DMS53 treated with DMSO at 0.1 percent for 48 hours (cell line): ENCODE results near the gene KLHL30.

Experiments
- DNase-seq: peaks from one replicate; lab custom pipeline; 2025; ENCODE audit not compliant: unreplicated experiment; lab: John Stamatoyannopoulos, UW

The KLHL30 gene

GRCh38 chr2:238130111-238130695 lies 8.3 kb upstream of the KLHL30 start:
- DNase-seq, result no peak

GRCh38 chr2:238130696-238131628 lies 7.5 kb upstream of the KLHL30 start:
- peak; percentile 79 for DNase-seq

DNA sequence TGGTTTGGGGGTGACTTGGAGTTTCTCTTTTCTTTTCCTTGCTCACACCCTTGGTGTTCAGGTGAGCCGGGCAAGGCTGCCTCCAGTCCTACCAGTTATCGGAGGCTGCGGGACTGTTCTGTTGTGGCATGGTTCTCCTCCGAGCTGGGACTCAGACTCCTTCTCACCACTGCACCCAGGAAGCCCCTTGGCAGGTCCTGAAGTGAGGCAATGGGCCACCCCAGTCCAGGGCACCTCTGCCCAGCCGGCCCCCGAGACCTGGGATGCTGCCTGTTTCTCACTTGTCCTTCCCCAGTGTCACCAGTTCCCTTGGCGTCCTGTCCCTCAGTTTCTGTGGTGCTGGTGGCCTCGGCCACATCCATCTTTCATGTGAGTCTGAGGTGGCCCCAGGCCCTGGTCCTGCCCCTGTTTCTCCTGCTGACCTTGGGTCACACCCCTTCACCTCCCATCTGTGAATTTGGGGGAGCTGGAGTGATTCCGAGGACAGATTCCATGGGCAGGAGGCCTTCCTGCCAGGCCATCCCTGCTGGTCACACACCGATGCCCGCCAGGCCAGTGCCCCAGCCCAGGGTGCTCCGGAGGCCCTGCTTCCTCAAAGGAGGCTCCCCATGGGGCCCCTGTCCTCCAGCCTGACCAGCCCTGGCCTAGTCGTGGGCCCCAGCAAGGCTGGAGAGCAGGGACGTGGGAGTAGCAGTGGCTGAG lies 6.6 kb upstream of the KLHL30 start:
- no peak for DNase-seq

- DNase-seq, result no peak
Observed at GRCh38 chr2:238132463-238133450, 5.7 kb upstream of the KLHL30 start.

DNA sequence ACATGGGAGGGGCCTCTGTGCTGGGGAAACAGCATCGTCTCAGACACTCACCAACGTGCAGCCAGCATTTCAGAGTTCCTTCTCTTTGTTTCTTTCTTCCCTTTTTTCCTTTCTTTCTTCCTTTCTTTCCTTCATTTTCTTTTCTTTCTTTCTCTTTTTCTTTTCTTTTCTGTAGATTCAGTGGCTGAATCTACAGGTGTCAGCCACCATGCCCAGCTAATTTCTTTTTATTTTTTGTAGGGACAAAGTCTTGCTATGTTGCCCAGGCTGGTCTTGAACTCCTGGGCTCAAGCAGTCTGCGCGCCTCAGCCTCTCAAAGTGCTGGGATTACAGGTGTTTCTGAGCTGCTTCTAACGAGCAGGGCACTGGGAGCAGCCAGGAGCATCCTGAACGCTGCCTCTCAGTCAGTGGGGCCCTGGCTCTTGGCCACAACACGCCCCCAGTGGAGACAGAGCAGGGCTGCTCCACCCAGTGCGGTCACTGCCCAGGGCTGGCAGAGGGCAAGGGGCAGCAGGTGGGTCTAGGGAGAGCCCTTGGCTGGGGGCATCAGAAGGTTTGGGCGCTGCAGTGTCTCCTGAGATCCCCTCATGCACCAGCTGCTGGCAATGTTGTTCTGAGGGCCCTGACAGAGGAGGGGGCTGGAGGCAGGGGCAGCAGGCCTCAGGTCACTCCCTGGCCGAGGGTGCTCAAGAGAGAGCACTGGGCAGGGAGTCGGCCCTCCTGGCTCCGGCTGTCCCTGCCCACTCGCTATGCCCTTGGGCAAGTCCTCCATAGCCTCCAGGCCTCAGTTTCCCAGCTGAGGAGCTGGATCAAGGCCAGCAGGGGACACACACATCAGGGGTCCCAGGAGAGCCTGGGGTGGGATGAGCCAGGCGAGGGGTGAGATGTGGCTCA lies 4.7 kb upstream of the KLHL30 start:
- no peak for DNase-seq

DNA sequence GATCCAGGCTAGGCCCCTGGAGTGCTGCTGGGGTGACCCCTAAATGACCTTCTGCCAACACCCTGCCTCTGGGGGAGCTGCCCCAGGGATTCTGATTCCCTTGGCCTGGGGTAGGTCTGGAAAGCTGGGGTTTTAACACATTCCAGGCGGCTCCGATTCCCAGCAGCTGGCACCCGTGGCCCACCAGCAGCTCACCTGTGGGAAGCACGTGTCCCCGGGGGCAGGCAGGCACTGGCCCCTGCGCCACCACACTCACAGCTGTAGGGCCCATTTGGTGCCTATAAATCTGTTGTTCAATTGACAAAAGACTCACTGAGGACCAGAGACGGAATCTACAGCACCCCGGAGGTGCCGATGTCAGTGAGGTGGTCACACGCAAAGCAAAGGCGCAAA lies 4.1 kb upstream of the KLHL30 start:
- no peak for DNase-seq

GRCh38 chr2:238135601-238136150 lies 2.8 kb upstream of the KLHL30 start:
- DNase-seq, result no peak

- peak; percentile 29 for DNase-seq
Observed at GRCh38 chr2:238136820-238137537, 1.5 kb upstream of the KLHL30 start.

DNA sequence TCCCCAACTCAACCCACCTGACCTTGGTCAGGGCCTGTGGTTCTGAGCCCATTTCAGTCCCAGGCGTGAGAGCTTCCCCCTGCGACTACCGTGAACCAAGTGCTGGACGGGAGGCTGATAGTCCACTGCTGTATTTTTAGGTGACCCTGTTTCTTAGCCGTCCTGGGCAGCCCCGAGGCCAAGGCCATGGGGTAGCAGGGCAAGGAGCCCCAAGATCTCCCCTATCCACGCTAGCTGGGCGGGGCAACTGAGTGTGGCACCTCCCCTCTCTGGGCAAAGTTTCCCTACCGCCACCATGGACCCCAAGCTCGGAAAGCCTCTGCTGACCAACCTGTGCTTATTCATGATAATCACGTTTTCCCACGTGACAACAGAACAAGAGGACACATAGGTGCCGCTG lies 583 bp upstream of the KLHL30 start:
- no peak for DNase-seq

GRCh38 chr2:238139196-238140039 lies 950 bp downstream of the KLHL30 start:
- no peak for DNase-seq

- DNase-seq, result no peak
Observed at GRCh38 chr2:238140040-238140439, 1.6 kb downstream of the KLHL30 start.

- DNase-seq, result no peak
Observed at GRCh38 chr2:238140721-238141540, 2.5 kb downstream of the KLHL30 start.

- peak; percentile 47 for DNase-seq
Observed at GRCh38 chr2:238141541-238142318, 3.3 kb downstream of the KLHL30 start.

- DNase-seq, result no peak
Observed at GRCh38 chr2:238142382-238143205, 4.1 kb downstream of the KLHL30 start.

DNA sequence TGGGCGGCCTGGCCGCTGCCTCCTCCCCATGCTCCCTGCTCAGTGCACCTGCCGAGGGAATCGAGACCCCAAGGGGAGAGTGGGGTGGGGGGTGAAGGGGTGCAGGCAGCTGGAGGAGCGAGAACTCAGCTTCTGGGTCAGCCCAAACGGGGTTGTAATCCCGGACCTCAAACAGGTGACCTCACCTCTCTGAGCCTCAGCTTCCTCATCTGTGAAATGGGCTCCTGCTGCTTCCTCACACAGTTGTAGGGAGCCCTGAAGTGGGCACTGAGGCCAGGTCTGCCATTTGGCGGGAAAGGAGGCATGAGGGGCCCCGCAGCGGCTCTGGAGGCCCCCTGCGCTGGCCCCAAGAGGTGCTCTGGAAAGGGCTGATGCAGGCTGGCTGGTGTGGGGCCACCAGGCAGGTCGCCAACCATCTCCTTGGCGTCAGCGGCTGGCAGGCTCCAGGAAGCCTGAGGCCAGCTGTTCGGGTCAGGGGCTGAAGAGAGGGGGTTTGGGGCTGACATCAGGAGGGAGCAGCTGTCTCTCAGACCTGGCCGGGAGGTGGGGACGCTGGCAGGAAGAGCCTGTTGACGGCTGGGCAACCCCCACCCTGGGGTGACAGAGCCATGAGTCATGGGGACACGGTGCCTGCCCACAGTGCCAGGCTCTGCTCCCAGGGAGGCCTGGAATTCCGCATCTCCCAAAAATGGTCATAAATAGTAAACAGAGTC lies 4.9 kb downstream of the KLHL30 start:
- DNase-seq, result peak; percentile 17
